Epithelial cell of proximal tubule (primary cell): ENCODE measurements around the gene TMPRSS2. TPM values are rescaled to one million over a fixed set of nuclear protein-coding genes. Genes with fewer than 3 reads are reported as not detected.
"Not testable (repeated sequence)": the region's sequence is repeated elsewhere in the genome, so short reads cannot be mapped to it uniquely, and the experiment has no call there.

Experiments used
- DNase-seq: peaks from one replicate; pipeline ENCODE4 v3.0.0-alpha.2; 2011; ENCODE audit warnings: low read depth
- H3K4me3 ChIP-seq: 2 replicates; pipeline ENCODE4 v1.5.1; 2011; ENCODE audit warnings: low read depth, mild to moderate bottlenecking, low read length
- total RNA-seq: library from RNA; depleted of rRNA; stranded (reverse); fragments of >200 nt; gene quantifications from 2 replicates; pipeline ENCODE4 v1.2.3, GENCODE V29; 2015
- TF ChIP-seq, protein P1 (sequence below): conservative IDR thresholded peaks from 2 replicates; pipeline ENCODE4 v1.5.1; 2012; ENCODE audit warnings: low read depth, mild to moderate bottlenecking, low read length

Gene TMPRSS2
- total RNA-seq, 1 donor from 2014 or later = 9.1 TPM

DNA sequence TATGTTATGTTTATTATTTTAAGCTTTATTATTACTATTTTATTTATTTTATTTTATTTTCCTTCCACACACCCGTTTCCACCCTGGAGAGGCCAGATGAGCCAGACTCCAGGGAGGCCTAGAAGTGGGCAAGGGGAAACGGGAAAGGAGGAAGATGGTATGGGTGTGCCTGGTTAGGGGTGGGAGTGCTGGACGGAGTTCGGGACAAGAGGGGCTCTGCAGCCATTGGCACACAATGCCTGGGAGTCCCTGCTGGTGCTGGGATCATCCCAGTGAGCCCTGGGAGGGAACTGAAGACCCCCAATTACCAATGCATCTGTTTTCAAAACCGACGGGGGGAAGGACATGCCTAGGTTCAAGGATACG lies 82.4 kb downstream of the TMPRSS2 start:
- TF ChIP-seq, protein P1, sequence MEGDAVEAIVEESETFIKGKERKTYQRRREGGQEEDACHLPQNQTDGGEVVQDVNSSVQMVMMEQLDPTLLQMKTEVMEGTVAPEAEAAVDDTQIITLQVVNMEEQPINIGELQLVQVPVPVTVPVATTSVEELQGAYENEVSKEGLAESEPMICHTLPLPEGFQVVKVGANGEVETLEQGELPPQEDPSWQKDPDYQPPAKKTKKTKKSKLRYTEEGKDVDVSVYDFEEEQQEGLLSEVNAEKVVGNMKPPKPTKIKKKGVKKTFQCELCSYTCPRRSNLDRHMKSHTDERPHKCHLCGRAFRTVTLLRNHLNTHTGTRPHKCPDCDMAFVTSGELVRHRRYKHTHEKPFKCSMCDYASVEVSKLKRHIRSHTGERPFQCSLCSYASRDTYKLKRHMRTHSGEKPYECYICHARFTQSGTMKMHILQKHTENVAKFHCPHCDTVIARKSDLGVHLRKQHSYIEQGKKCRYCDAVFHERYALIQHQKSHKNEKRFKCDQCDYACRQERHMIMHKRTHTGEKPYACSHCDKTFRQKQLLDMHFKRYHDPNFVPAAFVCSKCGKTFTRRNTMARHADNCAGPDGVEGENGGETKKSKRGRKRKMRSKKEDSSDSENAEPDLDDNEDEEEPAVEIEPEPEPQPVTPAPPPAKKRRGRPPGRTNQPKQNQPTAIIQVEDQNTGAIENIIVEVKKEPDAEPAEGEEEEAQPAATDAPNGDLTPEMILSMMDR = no peak
- DNase-seq = no peak
- H3K4me3 ChIP-seq = peak overlapping the region; percentile 72

DNA sequence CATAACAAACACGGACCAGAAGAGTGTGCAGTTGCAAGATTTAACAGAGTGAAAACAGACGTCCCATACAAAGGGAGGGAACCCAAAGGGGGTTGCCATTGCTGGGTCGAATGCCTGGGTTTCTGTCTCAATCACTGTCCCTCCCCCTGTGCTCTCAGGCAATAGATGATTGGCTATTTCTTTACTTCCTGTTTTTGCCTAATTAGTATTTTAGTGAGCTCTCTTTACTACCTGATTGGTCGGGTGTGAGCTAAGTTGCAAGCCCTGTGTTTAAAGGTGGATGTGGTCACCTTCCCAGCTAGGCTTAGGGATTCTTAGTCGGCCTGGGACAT lies 84.7 kb downstream of the TMPRSS2 start:
- not testable (repeated sequence) for H3K4me3 ChIP-seq, DNase-seq

- H3K4me3 ChIP-seq = no peak overlapping the region
- TF ChIP-seq, protein P1 = no peak
- DNase-seq = no peak
Observed at GRCh38 chr21:41422546-41423304, 85.2 kb downstream of the TMPRSS2 start.

- H3K4me3 ChIP-seq = peak overlapping the region; percentile 68
- not testable (repeated sequence) for DNase-seq
Observed at GRCh38 chr21:41420998-41421397, 87.0 kb downstream of the TMPRSS2 start.

DNA sequence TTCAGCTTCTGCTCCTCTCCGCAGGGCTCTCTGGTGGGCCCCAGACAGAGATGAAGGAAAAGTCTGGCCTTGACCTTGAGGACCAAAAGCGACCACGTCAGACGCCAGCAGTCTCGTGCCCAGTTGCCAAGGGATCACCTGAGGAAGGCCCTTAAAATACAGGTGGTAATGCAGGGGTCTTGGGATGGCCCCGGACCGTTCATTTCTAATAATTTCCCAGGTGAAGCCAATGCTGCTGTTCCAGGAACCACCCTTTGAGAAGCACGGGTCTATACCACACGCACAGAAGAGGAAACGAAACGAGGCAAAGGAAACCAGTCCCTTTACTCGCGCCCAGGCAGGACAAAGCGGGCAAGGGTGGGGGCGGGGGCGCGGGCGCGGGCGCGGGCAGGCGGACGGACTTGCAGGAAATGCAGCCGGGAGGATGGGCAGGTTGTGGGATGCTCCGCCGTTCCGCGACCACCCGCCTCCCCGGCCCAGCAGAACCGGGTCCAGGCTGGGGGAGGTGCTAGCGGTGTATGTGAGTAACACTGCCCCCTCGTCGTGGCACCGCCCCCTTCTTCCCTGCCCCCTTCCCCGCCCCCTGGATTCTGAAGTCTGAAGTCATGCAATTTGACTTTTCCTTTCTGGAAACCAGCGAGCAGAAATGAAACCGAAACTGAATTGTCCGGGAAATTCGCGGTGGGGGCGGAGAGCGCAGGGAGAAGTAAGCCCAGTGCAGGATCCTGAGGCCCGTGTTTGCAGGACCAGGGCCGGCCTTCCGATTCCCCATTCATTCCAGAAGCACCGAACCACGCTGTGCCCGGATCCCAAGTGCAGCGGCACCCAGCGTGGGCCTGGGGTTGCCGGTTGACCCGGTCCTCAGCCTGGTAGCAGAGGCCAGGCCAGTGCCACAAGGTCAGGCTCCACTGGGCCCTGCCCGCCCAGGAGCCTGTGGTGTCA lies 87.8 kb downstream of the TMPRSS2 start:
- no peak for DNase-seq
- H3K4me3 ChIP-seq = peak overlapping the region; percentile 68
- TF ChIP-seq, protein P1 = no peak

- H3K4me3 ChIP-seq = no peak overlapping the region
- TF ChIP-seq, protein P1 = no peak
- DNase-seq = no peak
Observed at GRCh38 chr21:41418956-41419680, 88.8 kb downstream of the TMPRSS2 start.

DNA sequence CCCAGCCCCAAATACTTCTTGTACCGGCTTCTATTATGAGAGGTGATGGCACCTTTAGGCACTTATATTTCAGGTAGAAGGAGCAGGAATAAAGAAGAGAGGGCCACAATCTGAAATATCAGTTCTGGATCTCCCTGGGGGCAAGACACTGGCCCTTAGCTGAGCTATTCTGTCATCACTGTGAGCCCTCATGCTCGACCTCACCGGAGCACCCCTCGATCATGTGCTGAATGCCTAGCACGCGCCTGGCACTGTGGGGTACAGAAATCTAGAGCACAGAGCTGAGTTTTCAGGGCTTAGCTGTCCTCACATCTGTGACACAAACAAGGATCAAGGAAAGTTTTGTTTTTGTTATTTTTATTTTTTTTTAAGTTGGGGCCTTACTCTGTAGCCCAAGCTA lies 89.6 kb downstream of the TMPRSS2 start:
- no peak for DNase-seq
- no peak overlapping the region for H3K4me3 ChIP-seq
- TF ChIP-seq, protein P1 = no peak

- not testable (repeated sequence) for H3K4me3 ChIP-seq, DNase-seq
Observed at GRCh38 chr21:41417505-41417904, 90.5 kb downstream of the TMPRSS2 start.
